WTC11 (cell line): Measurements from ENCODE around the gene STYXL2. TPM values are rescaled to one million over a fixed set of nuclear protein-coding genes. Genes with fewer than 3 reads are reported as not detected.

Experiments
- ATAC-seq: fragments of 200-7000 bp; cut with Tn5 transposase; 2 replicates; pipeline ENCODE4 v1.10.0; 2021; ENCODE audit warnings: mild to moderate bottlenecking, moderate library complexity
- CTCF ChIA-PET: fragments of 300-600 bp; sonication (Branson Sonifier 250); formaldehyde crosslinking; loops from one replicate; lab custom pipeline; 2021; ENCODE audit warnings: antibody characterized with exemption; lab: Charles Lee
- POLR2A ChIA-PET: fragments of 350-600 bp; sonication (Branson Sonifier 250); formaldehyde crosslinking; loops from one replicate; lab custom pipeline; 2021; ENCODE audit warnings: antibody characterized with exemption; lab: Charles Lee
- DNase-seq: peaks from one replicate; pipeline ENCODE4 v3.0.0; 2021; ENCODE audit warnings: low spot score
- H3K27ac Mint-ChIP-seq: 2 replicates; pipeline ENCODE4 v1.8.0; 2021; ENCODE audit warnings: mixed read lengths
- H3K27me3 Mint-ChIP-seq: 2 replicates; pipeline ENCODE4 v1.8.0; 2021; ENCODE audit warnings: low read depth, mild to moderate bottlenecking, moderate library complexity, mixed read lengths
- H3K36me3 Mint-ChIP-seq: 2 replicates; pipeline ENCODE4 v1.8.0; 2021; ENCODE audit warnings: mixed read lengths
- H3K4me1 Mint-ChIP-seq: 2 replicates; pipeline ENCODE4 v1.8.0; 2022; ENCODE audit warnings: mixed read lengths
- H3K4me3 Mint-ChIP-seq: 2 replicates; pipeline ENCODE4 v1.8.0; 2021; ENCODE audit warnings: mild to moderate bottlenecking, moderate library complexity, mixed read lengths
- H3K9me3 Mint-ChIP-seq: 2 replicates; pipeline ENCODE4 v1.8.0; 2021; ENCODE audit warnings: mixed read lengths
- ATF3 ChIP-seq: sonication (generic); formaldehyde crosslinking; conservative IDR thresholded peaks from 2 replicates; pipeline ENCODE4 v1.8.1; 2022; ENCODE audit warnings: mild to moderate bottlenecking, missing genetic modification reagents
- ATF6 ChIP-seq: sonication (generic); formaldehyde crosslinking; IDR thresholded peaks from 2 replicates; pipeline ENCODE4 v1.8.1; 2023; ENCODE audit warnings: mild to moderate bottlenecking, missing genetic modification reagents
- CREB1 ChIP-seq: sonication (generic); formaldehyde crosslinking; IDR thresholded peaks from 2 replicates; pipeline ENCODE4 v1.8.0; 2023; ENCODE audit warnings: mild to moderate bottlenecking, missing genetic modification reagents
- CTCF ChIP-seq: fragments of 200-600 bp; IDR thresholded peaks from 2 replicates; pipeline ENCODE4 v1.8.0; 2022; ENCODE audit warnings: antibody characterized with exemption
- FOXK1 ChIP-seq: sonication (generic); formaldehyde crosslinking; IDR thresholded peaks from 2 replicates; pipeline ENCODE4 v1.8.0; 2022; ENCODE audit warnings: mild to moderate bottlenecking, moderate library complexity, missing genetic modification reagents
- GABPB1 ChIP-seq: sonication (generic); formaldehyde crosslinking; IDR thresholded peaks from 2 replicates; pipeline ENCODE4 v1.8.1; 2023; ENCODE audit warnings: mild to moderate bottlenecking, missing genetic modification reagents
- HMGA2 ChIP-seq: fragments of 250-450 bp; sonication (Bioruptor Pico); IDR thresholded peaks from 2 replicates; pipeline ENCODE4 v1.4.0; 2021; ENCODE audit warnings: mild to moderate bottlenecking, moderate library complexity
- MYBL2 ChIP-seq: sonication (generic); formaldehyde crosslinking; IDR thresholded peaks from 2 replicates; pipeline ENCODE4 v1.8.1; 2023; ENCODE audit warnings: mild to moderate bottlenecking, moderate library complexity, missing genetic modification reagents
- NR2C2 ChIP-seq: sonication (generic); formaldehyde crosslinking; IDR thresholded peaks from 2 replicates; pipeline ENCODE4 v1.8.0; 2022; ENCODE audit warnings: mild to moderate bottlenecking, missing genetic modification reagents
- PRDM15 ChIP-seq: sonication (generic); formaldehyde crosslinking; IDR thresholded peaks from 2 replicates; pipeline ENCODE4 v1.8.0; 2022; ENCODE audit warnings: missing genetic modification reagents
- RELA ChIP-seq: sonication (generic); formaldehyde crosslinking; IDR thresholded peaks from 2 replicates; pipeline ENCODE4 v1.8.1; 2022; ENCODE audit warnings: missing genetic modification reagents, mild to moderate bottlenecking, borderline replicate concordance
- SMAD3 ChIP-seq: sonication (generic); formaldehyde crosslinking; IDR thresholded peaks from 2 replicates; pipeline ENCODE4 v1.8.0; 2022; ENCODE audit warnings: missing genetic modification reagents, mild to moderate bottlenecking, borderline replicate concordance
- SOX15 ChIP-seq: fragments of 250-450 bp; sonication (Bioruptor Pico); IDR thresholded peaks from 2 replicates; pipeline ENCODE4 v1.9.0; 2021; ENCODE audit warnings: mild to moderate bottlenecking
- TEAD1 ChIP-seq: sonication (generic); formaldehyde crosslinking; IDR thresholded peaks from 2 replicates; pipeline ENCODE4 v1.8.0; 2022; ENCODE audit warnings: mild to moderate bottlenecking, missing genetic modification reagents
- USF2 ChIP-seq: sonication (generic); formaldehyde crosslinking; IDR thresholded peaks from 2 replicates; pipeline ENCODE4 v1.8.1; 2023; ENCODE audit warnings: mild to moderate bottlenecking, missing genetic modification reagents, moderate library complexity
- total RNA-seq: library from RNA; stranded (reverse); gene quantifications from 3 replicates; pipeline ENCODE4 v1.2.3, GENCODE V29; 2021
- TF ChIP-seq, protein P1 (sequence below): sonication (generic); formaldehyde crosslinking; IDR thresholded peaks from 2 replicates; pipeline ENCODE4 v1.8.0; 2022; ENCODE audit warnings: mild to moderate bottlenecking, missing genetic modification reagents
- TF ChIP-seq, protein P2 (sequence below): sonication (generic); formaldehyde crosslinking; IDR thresholded peaks from 2 replicates; pipeline ENCODE4 v1.8.1; 2023; ENCODE audit warnings: mild to moderate bottlenecking, missing genetic modification reagents, moderate library complexity
- TF ChIP-seq, protein P3 (sequence below): sonication (generic); formaldehyde crosslinking; IDR thresholded peaks from 2 replicates; pipeline ENCODE4 v1.8.0; 2023; ENCODE audit warnings: mild to moderate bottlenecking, missing genetic modification reagents

The STYXL2 gene
- total RNA-seq, 1 experiment from 2014 or later: 0.59 TPM

DNA sequence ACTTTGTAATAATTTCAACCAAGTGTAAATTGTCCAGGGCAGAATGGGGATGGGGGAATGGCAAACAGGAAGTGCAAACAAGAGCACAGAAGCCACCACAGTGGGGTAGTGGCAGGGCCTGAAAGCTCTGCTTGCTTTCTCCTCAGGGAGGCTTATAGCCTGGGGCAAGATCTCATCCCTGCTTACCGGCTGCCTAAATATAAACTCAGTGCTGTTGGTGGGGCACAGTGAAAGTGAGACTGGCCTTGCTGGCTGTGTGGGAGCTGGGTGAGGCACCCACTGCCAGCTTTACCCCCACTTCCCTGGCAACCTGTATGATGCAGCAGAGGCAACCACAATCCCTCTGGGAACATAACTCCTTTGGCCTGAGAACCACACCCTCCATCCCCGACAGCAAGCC, 15.2 kb downstream of the STYXL2 start (continued):
- TF ChIP-seq RELA (CRISPR knock-in tag) (no peak), TEAD1 (CRISPR knock-in tag) (no peak), ATF3 (CRISPR knock-in tag) (no peak), CREB1 (CRISPR knock-in tag) (no peak), ATF6 (CRISPR knock-in tag) (no peak), SOX15 (CRISPR knock-in tag) (no peak), GABPB1 (CRISPR knock-in tag) (no peak), HMGA2 (CRISPR knock-in tag) (no peak)
- TF ChIP-seq, protein P1, sequence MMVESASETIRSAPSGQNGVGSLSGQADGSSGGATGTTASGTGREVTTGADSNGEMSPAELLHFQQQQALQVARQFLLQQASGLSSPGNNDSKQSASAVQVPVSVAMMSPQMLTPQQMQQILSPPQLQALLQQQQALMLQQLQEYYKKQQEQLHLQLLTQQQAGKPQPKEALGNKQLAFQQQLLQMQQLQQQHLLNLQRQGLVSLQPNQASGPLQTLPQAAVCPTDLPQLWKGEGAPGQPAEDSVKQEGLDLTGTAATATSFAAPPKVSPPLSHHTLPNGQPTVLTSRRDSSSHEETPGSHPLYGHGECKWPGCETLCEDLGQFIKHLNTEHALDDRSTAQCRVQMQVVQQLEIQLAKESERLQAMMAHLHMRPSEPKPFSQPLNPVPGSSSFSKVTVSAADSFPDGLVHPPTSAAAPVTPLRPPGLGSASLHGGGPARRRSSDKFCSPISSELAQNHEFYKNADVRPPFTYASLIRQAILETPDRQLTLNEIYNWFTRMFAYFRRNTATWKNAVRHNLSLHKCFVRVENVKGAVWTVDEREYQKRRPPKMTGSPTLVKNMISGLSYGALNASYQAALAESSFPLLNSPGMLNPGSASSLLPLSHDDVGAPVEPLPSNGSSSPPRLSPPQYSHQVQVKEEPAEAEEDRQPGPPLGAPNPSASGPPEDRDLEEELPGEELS (CRISPR knock-in tag): no peak

- H3K4me1 Mint-ChIP-seq: peaks cover 25% of the 10 kb centered on the region
- no peaks in the 10 kb centered on the region for H3K27me3 Mint-ChIP-seq
- DNase-seq: no peak
- H3K9me3 Mint-ChIP-seq: peaks cover 13% of the 10 kb centered on the region
- no peak overlapping the region for H3K27ac Mint-ChIP-seq
- 0 out of 2 replicates have a peak, but pooled peaks cover 4% of the 10 kb centered on the region for H3K36me3 Mint-ChIP-seq
- no peak for ATAC-seq
- POLR2A ChIA-PET: no interaction called here
- no peak overlapping the region for H3K4me3 Mint-ChIP-seq
- CTCF ChIA-PET: no interaction called here
- no peak for TF ChIP-seq CTCF
Measured at GRCh38 chr1:167110586-167110985, 16.7 kb downstream of the STYXL2 start.

GRCh38 chr1:167111868-167112709, 18.2 kb downstream of the STYXL2 start:
- ChIA-PET POLR2A (no interaction called here), CTCF (no interaction called here)
- Mint-ChIP-seq H3K36me3 (0 out of 2 replicates have a peak, but pooled peaks cover 4% of the 10 kb centered on the region), H3K9me3 (peaks cover 13% of the 10 kb centered on the region), H3K4me3 (no peak overlapping the region), H3K27ac (no peak overlapping the region), H3K27me3 (no peaks in the 10 kb centered on the region), H3K4me1 (peaks cover 26% of the 10 kb centered on the region)
- ATAC-seq (no peak), DNase-seq (no peak)
- TF ChIP-seq, protein P2, sequence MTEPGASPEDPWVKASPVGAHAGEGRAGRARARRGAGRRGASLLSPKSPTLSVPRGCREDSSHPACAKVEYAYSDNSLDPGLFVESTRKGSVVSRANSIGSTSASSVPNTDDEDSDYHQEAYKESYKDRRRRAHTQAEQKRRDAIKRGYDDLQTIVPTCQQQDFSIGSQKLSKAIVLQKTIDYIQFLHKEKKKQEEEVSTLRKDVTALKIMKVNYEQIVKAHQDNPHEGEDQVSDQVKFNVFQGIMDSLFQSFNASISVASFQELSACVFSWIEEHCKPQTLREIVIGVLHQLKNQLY: no peak
- no peak for TF ChIP-seq USF2
- no peak for TF ChIP-seq PRDM15 (CRISPR knock-in tag)
- TF ChIP-seq, protein P3, sequence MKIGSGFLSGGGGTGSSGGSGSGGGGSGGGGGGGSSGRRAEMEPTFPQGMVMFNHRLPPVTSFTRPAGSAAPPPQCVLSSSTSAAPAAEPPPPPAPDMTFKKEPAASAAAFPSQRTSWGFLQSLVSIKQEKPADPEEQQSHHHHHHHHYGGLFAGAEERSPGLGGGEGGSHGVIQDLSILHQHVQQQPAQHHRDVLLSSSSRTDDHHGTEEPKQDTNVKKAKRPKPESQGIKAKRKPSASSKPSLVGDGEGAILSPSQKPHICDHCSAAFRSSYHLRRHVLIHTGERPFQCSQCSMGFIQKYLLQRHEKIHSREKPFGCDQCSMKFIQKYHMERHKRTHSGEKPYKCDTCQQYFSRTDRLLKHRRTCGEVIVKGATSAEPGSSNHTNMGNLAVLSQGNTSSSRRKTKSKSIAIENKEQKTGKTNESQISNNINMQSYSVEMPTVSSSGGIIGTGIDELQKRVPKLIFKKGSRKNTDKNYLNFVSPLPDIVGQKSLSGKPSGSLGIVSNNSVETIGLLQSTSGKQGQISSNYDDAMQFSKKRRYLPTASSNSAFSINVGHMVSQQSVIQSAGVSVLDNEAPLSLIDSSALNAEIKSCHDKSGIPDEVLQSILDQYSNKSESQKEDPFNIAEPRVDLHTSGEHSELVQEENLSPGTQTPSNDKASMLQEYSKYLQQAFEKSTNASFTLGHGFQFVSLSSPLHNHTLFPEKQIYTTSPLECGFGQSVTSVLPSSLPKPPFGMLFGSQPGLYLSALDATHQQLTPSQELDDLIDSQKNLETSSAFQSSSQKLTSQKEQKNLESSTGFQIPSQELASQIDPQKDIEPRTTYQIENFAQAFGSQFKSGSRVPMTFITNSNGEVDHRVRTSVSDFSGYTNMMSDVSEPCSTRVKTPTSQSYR: no peak
- TF ChIP-seq MYBL2 (CRISPR knock-in tag): no peak
- no peak for TF ChIP-seq NR2C2 (CRISPR knock-in tag)
- no peak for TF ChIP-seq TEAD1 (CRISPR knock-in tag)
- no peak for TF ChIP-seq FOXK1 (CRISPR knock-in tag)
- TF ChIP-seq SMAD3 (CRISPR knock-in tag): no peak
